Panc1 (cell line): ENCODE measurements around the gene ADARB2. TPM values are rescaled to one million over a fixed set of nuclear protein-coding genes. Genes with fewer than 3 reads are reported as not detected.

Source experiments
- ATAC-seq: fragments of 200-7000 bp; cut with Tn5 transposase; 2 replicates; pipeline ENCODE4 v1.9.1; 2020; ENCODE audit warnings: mild to moderate bottlenecking, moderate library complexity
- BruUV-seq: library from RNA; stranded (reverse); fragments of 400-500 nt; replicated peaks from 2 replicates; lab custom pipeline; 2021; lab: Mats Ljungman, UMichigan
- CTCF ChIA-PET: fragments of 300-600 bp; sonication (Branson Sonifier 250); formaldehyde crosslinking; loops from one replicate; lab custom pipeline; 2022; ENCODE audit warnings: antibody characterized with exemption; lab: Charles Lee
- POLR2A ChIA-PET: fragments of 300-600 bp; sonication (Branson Sonifier 250); formaldehyde crosslinking; loops from one replicate; lab custom pipeline; 2022; ENCODE audit warnings: antibody characterized with exemption; lab: Charles Lee
- DNase-seq: peaks from one replicate; pipeline ENCODE4 v3.0.0-alpha.2; 2010; ENCODE audit warnings: low read depth, low spot score
- H3K27ac ChIP-seq: 2 replicates; pipeline ENCODE4 v1.5.1; 2011; ENCODE audit warnings: mild to moderate bottlenecking, low read length, inconsistent platforms
- H3K27me3 ChIP-seq: fragments of 200-500 bp; sonication (Bioruptor generic); 2 replicates; pipeline ENCODE4 v1.6.0; 2014; ENCODE audit warnings: low read length, inconsistent platforms; ENCODE audit not compliant: control insufficient read depth, insufficient read depth
- H3K36me3 ChIP-seq: fragments of 200-500 bp; sonication (Bioruptor generic); 2 replicates; pipeline ENCODE4 v1.5.1; 2014; ENCODE audit warnings: inconsistent platforms, mild to moderate bottlenecking, low read length, moderate library complexity; ENCODE audit not compliant: control insufficient read depth, insufficient read depth
- H3K4me1 ChIP-seq: 2 replicates; pipeline ENCODE4 v1.5.1; 2011; ENCODE audit warnings: inconsistent platforms, mild to moderate bottlenecking, low read length, moderate library complexity; ENCODE audit not compliant: control insufficient read depth, insufficient read depth
- H3K4me3 ChIP-seq, 2 experiments: 2 replicates each; pipeline ENCODE4 v1.5.1; 2011 to 2012; ENCODE audit warnings: low read depth in 2 of 2, low read length in 2 of 2, mild to moderate bottlenecking in 2 of 2, inconsistent platforms in 1 of 2, moderate library complexity in 1 of 2
- H3K9me3 ChIP-seq: fragments of 200-500 bp; sonication (Bioruptor generic); 2 replicates; pipeline ENCODE4 v1.5.1; 2014; ENCODE audit warnings: low read depth, mild to moderate bottlenecking, inconsistent platforms, low read length, moderate library complexity; ENCODE audit not compliant: control insufficient read depth, insufficient read depth
- POLR2AphosphoS5 ChIP-seq: IDR thresholded peaks from 2 replicates; pipeline ENCODE4 v1.6.1; 2012; ENCODE audit warnings: mild to moderate bottlenecking, low read depth, low read length, moderate library complexity
- SIN3A ChIP-seq: IDR thresholded peaks from 2 replicates; pipeline ENCODE4 v1.6.1; 2012; ENCODE audit warnings: low read depth, mild to moderate bottlenecking, low read length, moderate library complexity, borderline replicate concordance; ENCODE audit not compliant: insufficient read depth
- TCF7L2 ChIP-seq: IDR thresholded peaks from 2 replicates; pipeline ENCODE4 v1.6.1; 2011; ENCODE audit warnings: mild to moderate bottlenecking, low read depth, low read length, inconsistent platforms
- in situ Hi-C: cut with HindIII; loops from 2 replicates; pipeline ENCODE4 v1.10.0; 2016; ENCODE audit warnings: low sequenced_read_pairs, low pct_unique_long_range_greater_than_20kb
- intact Hi-C: fragments of 100-400 bp; cut with micrococcal nuclease; formaldehyde crosslinking; loops from one replicate; pipeline ENCODE4 v1.10.0; 2022; ENCODE audit not compliant: unreplicated experiment
- total RNA-seq: library from RNA; stranded (reverse); gene quantifications from one replicate; pipeline ENCODE4 v1.2.1, GENCODE V29; 2021; ENCODE audit not compliant: unreplicated experiment
- TF ChIP-seq, protein P1 (sequence below): fragments of 450-650 bp; IDR thresholded peaks from 2 replicates; pipeline ENCODE4 v1.5.1; 2017; ENCODE audit warnings: mild to moderate bottlenecking
- TF ChIP-seq, protein P2 (sequence below), 2 experiments: IDR thresholded peaks; 2 replicates each; pipeline ENCODE4 v1.6.1; 2011 to 2012; ENCODE audit warnings: low read depth in 2 of 2, control low read depth in 1 of 2, low read length in 1 of 2, mild to moderate bottlenecking in 1 of 2, moderate library complexity in 1 of 2; ENCODE audit not compliant: insufficient read depth in 1 of 2

ADARB2 gene
- total RNA-seq, 1 experiment from 2014 or later = 0.31 TPM

DNA sequence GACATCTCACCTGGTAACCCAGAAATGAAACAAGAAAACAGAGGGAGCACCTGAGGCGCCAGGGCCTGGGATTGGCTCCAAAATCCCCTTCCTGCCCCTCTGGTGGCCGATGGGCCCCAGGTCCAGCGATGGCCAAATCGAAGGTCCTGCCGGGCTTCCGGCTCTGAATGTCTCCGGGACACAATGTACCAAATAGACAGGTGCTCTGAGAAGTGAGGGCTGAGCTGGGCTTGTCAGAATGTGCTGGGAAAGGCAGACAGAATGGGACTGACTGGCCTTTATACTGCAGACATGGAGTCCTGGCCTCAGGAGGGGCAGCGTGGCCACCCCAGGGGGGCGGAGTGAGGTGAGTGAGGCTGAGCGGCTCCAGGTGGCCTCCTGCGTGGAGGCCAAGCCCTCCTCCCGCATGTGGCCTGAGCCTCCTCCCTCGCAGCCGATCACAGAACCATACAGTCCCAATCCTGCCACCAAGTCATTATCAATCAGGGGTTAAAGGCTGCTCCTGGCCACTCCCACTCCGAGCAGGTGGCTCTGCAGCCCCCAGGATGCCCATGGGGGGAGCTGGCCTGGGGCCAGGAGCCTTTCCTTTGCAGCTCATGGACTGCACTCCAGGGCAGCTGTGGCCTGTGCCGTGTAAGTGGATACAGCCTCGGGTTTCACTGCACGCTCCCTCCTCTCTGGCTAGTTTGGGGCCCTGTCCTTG, 185.5 kb downstream of the ADARB2 start:
- CTCF ChIA-PET = no interaction called here
- in situ Hi-C loops (no loop called here), intact Hi-C loops (no loop called here)
- H3K36me3 ChIP-seq = no peaks in the 10 kb centered on the region
- H3K4me3 ChIP-seq = no peak overlapping the region
- no peak for DNase-seq
- no peak overlapping the region for H3K27ac ChIP-seq
- no peaks in the 10 kb centered on the region; the same call in 1 of the 2 replicates for H3K27me3 ChIP-seq
- POLR2A ChIA-PET = no interaction called here
- H3K4me1 ChIP-seq = no peaks in the 10 kb centered on the region
- H3K9me3 ChIP-seq = no peaks in the 10 kb centered on the region
- TF ChIP-seq SIN3A (no peak), TCF7L2 (no peak)
- BruUV-seq = no TSS peak
- ATAC-seq = no peak

DNA sequence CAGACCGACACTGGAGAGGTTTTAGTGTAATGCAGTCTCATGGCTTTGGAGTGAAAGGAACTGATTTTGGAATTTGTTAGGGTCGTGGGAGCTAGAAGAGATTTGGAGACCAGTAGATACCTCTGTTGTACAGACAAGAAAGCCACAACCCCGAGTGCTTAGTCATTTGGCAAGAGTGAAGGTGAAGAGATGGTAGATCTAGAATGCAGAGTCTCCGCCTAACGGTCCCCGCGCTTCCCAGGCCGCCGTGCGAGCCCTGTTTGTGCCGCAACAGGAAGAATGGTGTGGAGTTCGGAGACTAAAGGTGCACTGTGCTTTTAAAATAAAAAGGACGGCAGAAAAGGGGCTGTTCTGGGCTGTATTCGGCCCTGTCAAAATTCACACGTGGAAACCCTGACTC, 186.7 kb downstream of the ADARB2 start:
- no peak overlapping the region for H3K27ac ChIP-seq
- ChIA-PET CTCF (no interaction called here), POLR2A (no interaction called here)
- in situ Hi-C loops = no loop called here
- no peaks in the 10 kb centered on the region for H3K4me1 ChIP-seq
- H3K36me3 ChIP-seq = no peaks in the 10 kb centered on the region
- H3K27me3 ChIP-seq = no peaks in the 10 kb centered on the region
- intact Hi-C loops = no loop called here
- BruUV-seq = no TSS peak
- TF ChIP-seq, protein P1, sequence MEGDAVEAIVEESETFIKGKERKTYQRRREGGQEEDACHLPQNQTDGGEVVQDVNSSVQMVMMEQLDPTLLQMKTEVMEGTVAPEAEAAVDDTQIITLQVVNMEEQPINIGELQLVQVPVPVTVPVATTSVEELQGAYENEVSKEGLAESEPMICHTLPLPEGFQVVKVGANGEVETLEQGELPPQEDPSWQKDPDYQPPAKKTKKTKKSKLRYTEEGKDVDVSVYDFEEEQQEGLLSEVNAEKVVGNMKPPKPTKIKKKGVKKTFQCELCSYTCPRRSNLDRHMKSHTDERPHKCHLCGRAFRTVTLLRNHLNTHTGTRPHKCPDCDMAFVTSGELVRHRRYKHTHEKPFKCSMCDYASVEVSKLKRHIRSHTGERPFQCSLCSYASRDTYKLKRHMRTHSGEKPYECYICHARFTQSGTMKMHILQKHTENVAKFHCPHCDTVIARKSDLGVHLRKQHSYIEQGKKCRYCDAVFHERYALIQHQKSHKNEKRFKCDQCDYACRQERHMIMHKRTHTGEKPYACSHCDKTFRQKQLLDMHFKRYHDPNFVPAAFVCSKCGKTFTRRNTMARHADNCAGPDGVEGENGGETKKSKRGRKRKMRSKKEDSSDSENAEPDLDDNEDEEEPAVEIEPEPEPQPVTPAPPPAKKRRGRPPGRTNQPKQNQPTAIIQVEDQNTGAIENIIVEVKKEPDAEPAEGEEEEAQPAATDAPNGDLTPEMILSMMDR = no peak
- TF ChIP-seq, protein P2, sequence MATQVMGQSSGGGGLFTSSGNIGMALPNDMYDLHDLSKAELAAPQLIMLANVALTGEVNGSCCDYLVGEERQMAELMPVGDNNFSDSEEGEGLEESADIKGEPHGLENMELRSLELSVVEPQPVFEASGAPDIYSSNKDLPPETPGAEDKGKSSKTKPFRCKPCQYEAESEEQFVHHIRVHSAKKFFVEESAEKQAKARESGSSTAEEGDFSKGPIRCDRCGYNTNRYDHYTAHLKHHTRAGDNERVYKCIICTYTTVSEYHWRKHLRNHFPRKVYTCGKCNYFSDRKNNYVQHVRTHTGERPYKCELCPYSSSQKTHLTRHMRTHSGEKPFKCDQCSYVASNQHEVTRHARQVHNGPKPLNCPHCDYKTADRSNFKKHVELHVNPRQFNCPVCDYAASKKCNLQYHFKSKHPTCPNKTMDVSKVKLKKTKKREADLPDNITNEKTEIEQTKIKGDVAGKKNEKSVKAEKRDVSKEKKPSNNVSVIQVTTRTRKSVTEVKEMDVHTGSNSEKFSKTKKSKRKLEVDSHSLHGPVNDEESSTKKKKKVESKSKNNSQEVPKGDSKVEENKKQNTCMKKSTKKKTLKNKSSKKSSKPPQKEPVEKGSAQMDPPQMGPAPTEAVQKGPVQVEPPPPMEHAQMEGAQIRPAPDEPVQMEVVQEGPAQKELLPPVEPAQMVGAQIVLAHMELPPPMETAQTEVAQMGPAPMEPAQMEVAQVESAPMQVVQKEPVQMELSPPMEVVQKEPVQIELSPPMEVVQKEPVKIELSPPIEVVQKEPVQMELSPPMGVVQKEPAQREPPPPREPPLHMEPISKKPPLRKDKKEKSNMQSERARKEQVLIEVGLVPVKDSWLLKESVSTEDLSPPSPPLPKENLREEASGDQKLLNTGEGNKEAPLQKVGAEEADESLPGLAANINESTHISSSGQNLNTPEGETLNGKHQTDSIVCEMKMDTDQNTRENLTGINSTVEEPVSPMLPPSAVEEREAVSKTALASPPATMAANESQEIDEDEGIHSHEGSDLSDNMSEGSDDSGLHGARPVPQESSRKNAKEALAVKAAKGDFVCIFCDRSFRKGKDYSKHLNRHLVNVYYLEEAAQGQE (IDR thresholded peaks at IDR 0.05; ENCODE audit: insufficient read depth in 1 of 2, low read depth in 2 of 2, low read length in 1 of 2) = no peak
- no peak for ATAC-seq
- no peak for DNase-seq
- no peaks in the 10 kb centered on the region for H3K9me3 ChIP-seq
- no peak overlapping the region for H3K4me3 ChIP-seq

DNA sequence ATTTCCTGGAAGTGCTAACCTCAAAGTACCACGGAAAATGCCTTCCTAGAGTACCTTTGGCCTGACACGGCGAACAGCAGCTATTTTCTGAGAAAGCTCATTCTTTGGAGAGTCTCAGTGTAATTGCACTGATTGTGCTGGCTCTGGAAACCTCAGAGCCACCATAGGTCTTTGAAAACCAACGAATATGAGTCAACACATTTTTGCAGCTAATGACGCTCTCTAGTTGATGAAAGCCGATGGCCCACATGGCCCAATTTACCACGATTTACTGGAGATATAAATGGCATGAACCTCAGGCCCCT, 187.1 kb downstream of the ADARB2 start:
- no peaks in the 10 kb centered on the region for H3K36me3 ChIP-seq
- no peak for DNase-seq
- CTCF ChIA-PET = no interaction called here
- no peak overlapping the region for H3K4me3 ChIP-seq
- intact Hi-C loops (no loop called here), in situ Hi-C loops (no loop called here)
- H3K27ac ChIP-seq = no peak overlapping the region
- no peak for TF ChIP-seq TCF7L2
- TF ChIP-seq, protein P2 (IDR thresholded peaks at IDR 0.05; ENCODE audit: insufficient read depth in 1 of 2, low read depth in 2 of 2, low read length in 1 of 2) = no peak
- TF ChIP-seq POLR2AphosphoS5 = no peak
- TF ChIP-seq, protein P1 = no peak
- no peak for TF ChIP-seq SIN3A
- H3K4me1 ChIP-seq = no peaks in the 10 kb centered on the region
- no TSS peak for BruUV-seq
- no peak for ATAC-seq
- POLR2A ChIA-PET = no interaction called here
- H3K9me3 ChIP-seq = no peaks in the 10 kb centered on the region
- H3K27me3 ChIP-seq = no peaks in the 10 kb centered on the region
